Activated CD8-positive, alpha-beta memory T cell treated with anti-CD3 and anti-CD28 coated beads, Interleukin-2, amount 50 U/mL, for 24 hours (primary cell): ENCODE measurements around the gene CRY2.
"Not testable (repeated sequence)": the region's sequence is repeated elsewhere in the genome, so short reads cannot be mapped to it uniquely, and the experiment has no call there.

Source experiments
- DNase-seq: peaks from one replicate; pipeline ENCODE4 v3.0.0-alpha.2; 2020; ENCODE audit errors: extremely low read depth

Gene CRY2

GRCh38 chr11:45846974-45847910, at the start of gene CRY2:
Gene CRY2 (plus strand): TSS chr11:45847475. CDS start chr11:45847491, 16 bp downstream.
- peak; percentile 96 for DNase-seq

GRCh38 chr11:45798793-45799441, 48.4 kb upstream of the CRY2 start:
- no peak for DNase-seq

GRCh38 chr11:45799562-45799961, 47.7 kb upstream of the CRY2 start:
- no peak for DNase-seq

DNA sequence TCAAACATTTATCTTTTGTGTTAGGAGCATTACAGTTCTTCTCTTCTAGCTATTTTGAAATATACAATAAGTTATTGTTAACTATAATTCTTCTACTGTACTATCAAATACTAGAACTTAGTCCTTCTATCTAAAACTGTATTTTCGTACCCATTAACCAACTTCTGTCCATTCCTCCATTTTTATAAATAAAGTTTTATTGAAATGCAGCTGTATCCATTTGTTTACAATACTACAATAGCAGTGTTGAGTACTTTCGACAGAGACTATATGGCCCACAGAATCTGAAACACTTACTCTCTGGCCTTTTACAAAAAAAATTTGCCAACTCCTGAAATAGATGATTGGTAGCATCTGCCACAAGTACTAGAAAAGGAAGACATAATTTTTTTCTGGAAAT, 47.0 kb upstream of the CRY2 start:
- DNase-seq = no peak

GRCh38 chr11:45801723-45802315, 45.5 kb upstream of the CRY2 start:
- no peak for DNase-seq

- DNase-seq = no peak
Measured at GRCh38 chr11:45802531-45803317, 44.6 kb upstream of the CRY2 start.

DNA sequence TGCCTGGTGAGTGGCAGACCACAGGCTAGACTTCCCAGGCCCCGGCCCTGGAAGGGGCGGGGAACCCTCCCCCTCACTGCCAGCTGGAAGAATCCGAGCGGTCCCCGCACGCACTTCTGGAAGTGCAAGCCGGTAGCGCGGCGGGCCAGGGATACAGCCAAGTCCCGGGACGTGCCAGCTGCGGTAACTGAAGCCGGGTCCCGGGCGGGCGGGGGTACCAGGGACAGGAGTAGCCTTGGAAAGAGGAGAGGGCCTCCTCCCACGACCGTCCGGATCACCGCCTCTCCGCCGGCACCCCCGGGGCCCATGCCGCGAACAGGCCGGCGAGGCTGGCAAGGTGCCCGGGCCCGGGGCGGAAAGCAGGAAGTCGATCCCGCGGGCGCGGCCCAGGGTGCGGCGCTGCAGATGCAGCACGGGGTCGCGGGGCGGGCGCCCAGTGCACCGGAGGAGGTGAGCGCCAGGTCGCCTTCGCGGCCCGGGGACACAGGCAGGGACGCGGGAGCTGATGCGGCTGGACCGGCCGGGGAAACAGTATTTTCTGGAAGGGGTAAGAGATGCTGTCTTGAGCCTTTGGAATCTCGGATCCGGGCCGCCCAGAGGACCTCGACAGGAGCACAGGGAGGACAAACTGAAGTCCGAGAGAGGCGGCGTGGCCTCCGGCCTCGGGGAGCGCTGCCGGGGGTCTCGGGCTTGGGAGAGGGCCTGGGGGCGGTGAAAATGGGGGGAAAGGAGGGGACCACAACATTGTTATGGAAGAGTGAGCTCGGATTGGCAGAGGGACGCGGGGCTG, 43.1 kb upstream of the CRY2 start:
- no peak for DNase-seq

GRCh38 chr11:45804761-45805304, 42.4 kb upstream of the CRY2 start, which contains the start of gene SLC35C1:
Gene SLC35C1 (plus strand): TSS chr11:45805149. CDS start chr11:45805802, 653 bp downstream.
- DNase-seq = peak; percentile 92

GRCh38 chr11:45805305-45806071, 41.8 kb upstream of the CRY2 start:
- DNase-seq = no peak

DNA sequence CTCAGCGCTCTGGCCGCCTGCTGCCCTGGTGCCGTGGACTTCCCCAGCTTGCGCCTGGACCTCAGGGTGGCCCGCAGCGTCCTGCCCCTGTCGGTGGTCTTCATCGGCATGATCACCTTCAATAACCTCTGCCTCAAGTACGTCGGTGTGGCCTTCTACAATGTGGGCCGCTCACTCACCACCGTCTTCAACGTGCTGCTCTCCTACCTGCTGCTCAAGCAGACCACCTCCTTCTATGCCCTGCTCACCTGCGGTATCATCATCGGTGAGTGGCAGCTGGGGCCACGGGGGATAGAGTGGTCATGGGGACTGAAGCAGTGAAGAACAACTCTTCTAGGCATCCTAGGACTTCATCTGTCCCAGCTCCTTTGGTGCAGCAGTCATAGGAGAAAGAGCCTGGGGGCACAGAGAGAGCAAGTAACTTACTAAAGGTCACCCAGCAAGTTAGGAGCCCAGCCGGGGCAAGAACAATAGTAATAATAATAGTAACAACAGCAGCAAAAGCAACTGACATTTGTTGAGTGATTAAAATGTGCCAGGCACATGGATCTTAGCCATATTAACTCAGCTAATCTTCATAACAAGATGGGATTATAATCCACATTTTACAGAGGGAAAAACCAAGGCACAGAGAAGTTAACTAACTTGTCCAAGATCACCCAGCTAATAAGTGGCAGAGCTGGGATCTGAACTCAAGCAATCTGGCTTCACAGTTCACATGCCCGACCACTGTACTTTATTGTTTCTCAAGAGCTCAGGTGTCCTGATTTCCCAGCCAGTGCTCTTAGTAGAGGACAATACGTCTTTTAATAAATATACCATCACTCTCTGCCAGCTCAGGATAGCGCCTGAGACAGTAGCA, 41.0 kb upstream of the CRY2 start:
- no peak for DNase-seq

DNA sequence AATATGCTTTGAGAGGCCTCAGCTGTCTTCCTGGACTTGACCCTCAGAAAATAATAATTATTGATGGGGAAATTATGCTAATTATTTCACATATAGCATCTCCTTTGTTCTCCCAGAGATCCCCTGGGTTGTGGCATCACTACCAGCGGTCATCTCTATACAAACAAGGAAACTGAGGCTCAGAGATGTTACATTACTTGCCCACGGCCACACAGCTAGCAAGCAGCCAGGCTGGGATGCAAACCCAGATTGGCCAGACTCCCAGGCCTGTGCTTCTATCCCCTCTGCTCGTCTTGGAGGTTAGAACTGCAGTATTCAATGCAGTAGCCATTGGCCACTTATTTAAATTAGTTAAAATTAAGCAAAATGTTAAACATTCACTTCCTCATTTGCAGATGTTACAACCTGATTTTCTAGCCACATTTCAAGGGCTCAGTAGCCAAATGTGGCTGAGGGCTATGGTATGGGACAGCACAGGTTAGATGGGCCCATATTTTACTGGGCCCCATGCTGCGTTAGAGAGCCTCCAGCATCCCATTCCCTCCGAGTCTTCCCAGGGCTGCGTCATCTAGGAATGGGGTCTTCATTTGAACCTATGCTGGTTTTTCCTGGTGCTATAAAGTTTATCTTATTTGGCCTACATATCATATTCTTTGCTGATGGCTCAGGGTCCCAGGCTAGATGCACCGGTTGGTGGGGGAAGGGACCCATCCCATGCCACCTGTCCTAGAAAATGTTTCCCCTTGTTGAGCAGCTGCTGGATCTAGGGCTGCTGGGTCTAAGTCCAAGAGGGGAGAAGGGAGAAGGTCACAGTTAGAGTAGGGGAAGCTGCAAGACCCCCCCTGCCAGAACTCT, 40.1 kb upstream of the CRY2 start:
- DNase-seq = no peak

DNA sequence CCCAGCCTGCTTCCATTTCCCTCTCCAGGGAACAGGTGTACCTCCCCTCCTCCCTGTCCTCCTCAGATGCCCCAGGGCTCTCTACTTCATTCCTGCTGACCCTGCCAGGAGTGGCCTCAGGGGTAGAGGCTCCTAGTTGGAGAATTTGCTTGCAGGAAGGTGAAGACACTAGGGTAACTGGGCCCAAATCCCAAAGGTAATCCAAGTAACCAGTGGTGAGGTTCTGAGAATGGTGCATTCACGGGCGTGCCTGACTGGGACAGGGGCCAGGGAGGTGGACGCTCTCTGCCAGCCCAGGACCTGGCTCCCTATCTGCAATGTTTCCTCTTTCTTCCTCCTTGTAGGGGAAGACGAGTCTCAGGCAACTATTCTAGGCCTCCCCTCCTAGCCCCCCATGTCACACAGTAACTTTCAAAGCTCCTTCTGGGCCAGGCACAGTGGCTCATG, 39.5 kb upstream of the CRY2 start:
- no peak for DNase-seq

DNA sequence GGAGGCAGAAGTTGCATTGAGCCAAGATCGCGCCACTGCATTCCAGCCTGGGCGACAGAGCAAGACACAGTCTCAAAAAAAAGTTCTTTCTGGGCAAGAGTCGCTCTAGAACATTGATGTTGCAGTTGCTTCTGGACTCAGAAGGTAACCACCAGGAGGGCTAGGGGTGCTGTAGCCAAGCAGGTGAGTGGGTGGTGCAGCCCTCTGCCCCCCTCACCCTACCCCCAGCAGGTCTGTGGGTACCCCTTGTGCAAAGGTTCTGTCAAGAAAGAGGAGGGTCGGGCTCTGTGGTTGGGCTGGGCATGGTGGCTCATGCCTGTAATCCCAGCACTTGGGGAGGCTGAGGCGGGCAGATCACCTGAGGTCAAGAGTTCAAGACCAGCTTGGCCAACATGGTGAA, 38.8 kb upstream of the CRY2 start:
- not testable (repeated sequence) for DNase-seq

DNA sequence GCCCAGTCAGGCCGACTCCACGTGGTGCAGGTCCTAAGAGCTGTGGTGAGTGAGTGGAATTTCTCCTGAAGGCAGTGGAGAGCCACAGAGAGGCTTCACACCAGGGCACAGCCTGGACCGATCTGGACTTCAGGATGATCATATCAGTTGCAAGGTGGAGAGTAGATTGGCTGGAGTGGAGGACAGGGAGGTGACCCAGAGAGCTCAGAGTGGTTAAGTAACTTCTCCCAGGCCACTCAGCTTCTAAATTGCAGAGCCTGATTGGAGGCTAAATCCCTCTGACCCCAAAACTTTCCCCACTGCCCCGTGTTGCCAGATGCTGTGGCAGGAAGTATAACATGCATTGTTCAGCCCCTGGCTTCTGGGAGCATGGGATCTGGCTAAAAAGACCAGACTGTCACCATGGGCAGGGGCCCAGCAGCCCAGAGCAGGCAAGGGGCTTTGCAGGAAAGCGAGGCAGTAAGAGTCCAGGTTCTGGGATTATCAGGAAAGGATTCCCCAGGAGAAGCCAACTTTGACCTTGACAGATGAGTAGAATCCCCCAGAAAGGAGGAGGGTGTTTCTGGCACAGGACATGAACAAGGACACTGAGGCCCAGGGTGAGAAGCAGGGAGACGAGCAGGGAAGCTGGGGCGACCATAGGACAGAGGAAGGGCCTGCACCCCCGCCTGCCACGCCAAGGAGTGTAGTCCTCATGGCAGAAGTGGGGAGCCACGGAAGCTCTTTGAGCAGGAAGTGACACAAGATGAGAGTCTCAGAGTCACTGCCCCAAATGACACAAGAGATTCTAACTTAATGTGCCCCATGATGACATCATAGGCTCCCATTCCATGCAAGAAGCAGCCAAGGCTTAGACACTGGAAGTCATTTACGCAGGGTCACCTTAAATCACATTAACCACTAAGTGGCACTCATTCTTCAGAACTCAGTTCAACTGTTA, 37.5 kb upstream of the CRY2 start:
- DNase-seq = no peak

GRCh38 chr11:45810431-45811108, 36.7 kb upstream of the CRY2 start:
- no peak for DNase-seq

DNA sequence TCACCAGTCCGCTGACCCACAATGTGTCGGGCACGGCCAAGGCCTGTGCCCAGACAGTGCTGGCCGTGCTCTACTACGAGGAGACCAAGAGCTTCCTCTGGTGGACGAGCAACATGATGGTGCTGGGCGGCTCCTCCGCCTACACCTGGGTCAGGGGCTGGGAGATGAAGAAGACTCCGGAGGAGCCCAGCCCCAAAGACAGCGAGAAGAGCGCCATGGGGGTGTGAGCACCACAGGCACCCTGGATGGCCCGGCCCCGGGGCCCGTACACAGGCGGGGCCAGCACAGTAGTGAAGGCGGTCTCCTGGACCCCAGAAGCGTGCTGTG, 36.2 kb upstream of the CRY2 start:
- DNase-seq = no peak
